Measurements from ENCODE around the gene TRAM2.

The TRAM2 gene

DNA sequence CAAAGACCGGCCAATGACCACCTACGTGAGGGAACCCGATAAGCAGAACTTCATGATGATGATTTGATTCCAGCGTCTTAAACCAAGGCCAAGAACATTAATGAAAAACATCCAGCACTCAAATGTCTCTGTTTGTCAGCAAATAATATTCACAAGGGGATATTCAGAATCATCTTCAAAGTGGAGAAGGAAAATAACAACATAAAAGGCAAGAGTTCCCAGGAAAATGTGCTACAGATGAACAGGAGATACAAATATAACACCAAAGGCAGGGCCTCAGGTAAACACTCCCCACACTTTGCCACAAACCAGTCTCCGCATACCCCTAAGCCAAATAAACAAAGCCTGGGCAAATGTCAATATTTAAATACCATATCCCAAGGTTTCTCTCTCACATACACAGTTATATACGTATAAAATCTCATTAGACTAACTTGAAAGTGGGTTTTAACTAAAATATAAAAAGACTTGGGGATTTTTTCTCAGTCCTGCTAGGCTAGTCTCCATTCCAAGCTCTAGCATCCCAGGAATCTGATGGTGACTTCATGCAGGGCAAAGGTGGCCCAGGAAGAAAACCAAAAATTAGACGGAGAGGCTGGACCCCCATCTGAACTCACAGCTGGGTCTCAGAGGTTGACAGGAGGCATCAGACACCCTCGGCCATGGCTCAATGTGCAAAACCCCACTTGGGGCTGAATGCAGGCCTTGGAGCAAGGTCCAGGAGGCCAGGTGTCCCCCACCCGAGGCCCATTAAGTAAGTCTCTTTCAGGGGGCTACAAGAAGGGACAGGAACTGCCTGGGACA is 32.1 kb downstream of the TRAM2 start:
- no peak for DNase-seq

DNA sequence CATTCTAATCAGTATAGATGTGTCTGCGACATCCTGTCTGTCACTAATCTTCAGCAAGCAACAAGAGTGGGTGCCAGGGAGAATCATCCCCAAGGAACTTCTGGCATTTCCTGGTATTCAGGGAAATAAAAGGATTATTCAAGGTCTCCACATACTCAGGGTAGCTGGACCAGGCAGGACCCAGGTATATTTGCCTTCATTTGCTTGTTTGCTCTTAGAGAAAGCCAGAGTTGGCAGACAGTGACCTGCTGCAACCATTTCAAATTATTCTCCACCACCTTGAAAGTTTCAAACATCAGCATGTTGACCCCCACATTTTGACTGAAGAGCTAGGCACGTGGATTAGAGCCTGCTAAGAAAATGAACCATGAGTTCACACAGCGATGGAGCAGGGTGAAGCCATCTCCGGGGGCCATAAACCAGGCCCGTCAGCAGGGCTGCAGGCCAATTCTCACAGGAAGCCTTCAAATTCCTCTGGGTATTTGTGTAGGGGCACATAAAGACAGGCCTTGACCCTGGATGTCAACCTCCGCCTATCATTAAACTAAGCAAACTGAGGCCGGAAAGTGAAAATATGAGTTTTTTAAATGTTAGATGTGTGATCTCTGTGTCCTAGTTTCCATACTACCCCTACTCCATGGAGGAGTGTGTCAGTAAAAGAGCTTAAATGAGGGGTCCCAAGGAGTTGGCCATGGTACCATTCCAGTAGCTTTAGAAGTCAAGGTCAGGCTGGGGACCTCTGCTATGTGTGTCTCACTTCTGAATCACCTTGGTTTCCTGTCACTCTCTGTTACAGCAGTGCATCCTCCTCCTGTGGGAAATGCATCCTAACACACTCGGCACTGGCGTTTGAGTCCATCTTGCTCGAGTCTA is 32.9 kb downstream of the TRAM2 start:
- no peak for DNase-seq

DNA sequence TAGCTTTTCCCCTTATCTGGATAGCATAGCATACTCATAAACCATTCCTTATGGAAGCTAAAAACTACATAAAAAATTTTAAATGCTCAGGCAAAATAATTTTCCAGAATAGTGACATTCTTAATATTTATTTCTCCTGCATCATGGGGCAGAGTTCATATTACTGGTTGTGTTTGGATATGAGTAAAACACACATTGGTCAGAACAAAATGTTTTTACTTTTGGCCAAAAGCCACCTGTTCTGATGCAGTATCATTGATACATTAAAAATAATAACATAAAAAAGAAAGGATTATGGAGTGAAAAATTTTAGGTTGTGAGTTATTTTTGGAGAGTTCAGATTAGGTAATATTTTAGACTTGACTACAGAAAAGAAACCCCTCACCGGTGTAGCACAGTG is 33.6 kb downstream of the TRAM2 start:
- DNase-seq = no peak

DNA sequence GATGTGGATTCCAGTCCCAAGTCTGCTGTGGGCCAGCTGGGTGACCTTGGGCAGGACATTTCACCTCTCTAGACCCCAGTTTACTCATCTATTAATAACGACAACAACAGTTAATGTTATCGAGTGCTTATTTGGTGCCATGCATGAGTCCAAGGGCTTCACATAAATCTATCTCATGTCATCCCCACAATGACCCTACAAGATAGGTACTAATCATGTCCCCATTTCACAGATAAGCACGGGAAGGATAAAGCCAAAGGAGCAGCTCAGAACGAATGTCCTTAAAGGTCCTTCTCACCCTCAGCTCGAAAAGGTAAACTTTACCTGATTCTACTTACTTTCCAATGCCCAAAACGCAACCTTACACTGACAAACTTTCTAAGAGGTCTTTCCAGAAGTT is 35.7 kb downstream of the TRAM2 start:
- no peak for DNase-seq

DNA sequence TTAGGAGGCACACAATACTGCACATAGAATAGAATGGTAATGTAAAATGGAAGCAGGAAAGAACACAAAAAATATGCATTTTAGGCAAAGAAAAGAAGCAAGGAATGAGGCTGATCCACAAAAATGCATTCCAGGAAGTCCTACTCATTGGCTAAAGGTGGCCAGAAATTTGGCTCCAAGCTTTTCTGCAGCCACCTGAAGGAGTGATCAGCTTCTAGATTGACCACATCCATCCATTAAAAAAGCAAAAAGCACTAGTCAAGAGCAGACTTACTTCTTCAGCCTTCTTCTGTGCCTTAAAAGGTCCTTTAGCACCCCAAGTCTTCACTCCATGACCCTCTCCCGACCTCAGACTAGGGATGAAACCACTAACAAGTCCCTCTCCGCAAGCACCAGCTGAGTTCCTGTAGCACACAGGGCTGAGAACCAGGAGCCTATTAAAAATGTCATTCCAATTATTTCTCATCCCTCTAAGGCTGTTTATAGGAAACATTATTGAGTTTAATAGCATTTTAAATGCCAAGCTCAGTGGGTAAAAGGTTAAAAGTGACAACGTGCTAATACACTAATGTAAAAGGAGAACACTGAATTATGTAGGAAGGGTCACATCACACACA is 36.5 kb downstream of the TRAM2 start:
- DNase-seq = no peak

DNA sequence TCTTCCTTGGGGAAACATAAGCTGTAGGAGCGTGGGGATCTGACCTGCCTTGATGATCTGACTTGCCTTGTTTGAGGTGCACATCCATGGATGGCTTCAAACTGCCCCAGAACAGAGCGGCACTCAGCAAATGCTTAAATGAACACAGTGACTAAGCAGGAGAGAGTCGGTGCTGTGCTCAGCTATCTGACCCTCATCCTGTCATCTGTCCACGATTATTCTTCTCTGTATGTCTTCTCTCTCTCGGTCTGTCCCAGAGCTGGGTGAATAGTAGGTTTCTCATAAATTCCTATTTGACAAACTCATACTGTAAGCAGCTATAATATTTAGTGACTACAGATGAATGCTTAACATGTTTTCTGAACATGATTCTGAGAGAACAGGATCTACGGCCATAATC is 37.3 kb downstream of the TRAM2 start:
- no peak for DNase-seq

DNA sequence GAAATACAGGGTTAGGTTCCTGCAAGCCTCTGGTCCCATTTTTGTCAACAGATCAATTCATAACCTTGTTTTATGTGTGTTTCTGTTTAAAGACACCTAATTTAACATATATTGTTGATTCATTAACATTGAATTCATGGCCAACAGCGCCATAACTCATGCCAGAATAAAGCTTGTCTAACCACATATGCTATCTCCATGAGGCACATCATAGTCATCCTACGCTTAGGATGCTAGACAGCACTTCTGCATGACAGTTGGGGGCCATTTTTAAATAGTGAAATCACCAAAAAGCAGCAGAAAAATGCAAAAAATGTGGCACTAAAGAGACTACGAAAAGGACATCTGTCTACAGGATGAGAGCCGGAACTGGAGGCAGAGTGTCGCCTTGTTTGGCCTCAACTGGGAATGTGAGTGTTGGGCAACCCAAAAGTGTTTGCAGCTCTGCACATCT is 37.9 kb downstream of the TRAM2 start:
- DNase-seq = no peak

DNA sequence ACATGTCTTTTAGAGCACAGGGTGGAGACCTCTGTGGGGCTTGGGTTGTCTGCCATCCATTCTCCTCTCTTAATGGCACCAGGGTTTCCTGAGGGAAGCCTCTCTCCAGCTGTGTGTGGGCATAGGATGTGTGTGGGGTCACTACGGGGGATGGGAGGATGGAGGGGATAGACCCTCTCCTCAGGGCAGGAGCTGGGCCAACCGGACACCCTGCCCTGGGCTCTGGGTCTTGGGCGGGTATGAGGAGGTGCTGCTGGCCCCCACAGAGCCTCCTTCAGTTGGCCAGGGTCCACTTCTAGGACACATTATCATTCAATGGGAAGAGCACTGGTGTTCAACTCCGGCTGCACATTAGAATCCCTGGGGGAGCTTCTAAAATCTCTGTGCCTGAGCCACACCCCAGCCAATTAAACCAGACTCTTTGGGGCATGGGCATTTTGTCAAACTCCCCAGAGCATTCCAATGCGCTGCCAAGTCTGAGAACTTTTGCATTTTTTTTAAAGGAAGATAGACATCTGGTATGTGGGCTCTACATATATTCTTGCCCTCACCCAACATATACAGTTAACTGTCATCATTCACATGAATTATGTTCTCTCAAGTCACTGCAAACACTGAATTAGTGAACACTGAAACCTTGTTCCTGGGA is 38.5 kb downstream of the TRAM2 start:
- no peak for DNase-seq

DNA sequence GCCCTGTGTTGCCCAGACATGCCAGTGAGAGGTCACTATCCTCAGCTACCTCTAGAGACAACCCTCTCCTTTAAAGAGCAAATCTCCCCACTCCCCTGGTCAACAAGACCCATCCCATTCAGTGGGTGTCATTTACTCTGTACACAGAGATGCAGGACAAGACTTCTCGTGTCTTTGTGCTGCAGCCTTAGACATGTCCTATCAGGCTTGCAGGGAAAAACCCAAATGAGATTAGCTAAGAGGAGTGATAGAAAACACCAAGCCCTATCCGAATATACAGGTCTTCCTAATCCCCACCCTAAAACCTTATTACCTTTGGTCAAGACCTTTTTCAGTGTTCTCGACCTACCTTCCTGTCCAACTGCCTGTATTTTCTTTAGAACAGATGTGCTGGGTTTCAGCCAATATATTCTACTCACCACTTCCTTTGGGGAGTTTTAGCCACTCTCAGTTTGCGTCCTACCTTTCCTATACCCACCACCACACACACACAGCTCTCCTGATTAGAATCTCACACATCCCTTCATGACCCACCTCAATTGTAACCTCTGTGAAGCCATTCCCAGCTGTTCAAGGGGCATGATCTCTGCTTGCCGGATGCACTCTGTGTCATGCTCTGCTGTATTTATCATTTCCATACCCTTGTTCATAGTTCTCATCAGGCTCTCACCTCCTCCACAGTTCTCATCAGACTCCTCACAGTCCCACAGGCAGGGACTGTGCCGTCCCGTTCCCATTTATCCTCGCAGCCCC is 39.7 kb downstream of the TRAM2 start:
- peak; percentile 68 for DNase-seq

DNA sequence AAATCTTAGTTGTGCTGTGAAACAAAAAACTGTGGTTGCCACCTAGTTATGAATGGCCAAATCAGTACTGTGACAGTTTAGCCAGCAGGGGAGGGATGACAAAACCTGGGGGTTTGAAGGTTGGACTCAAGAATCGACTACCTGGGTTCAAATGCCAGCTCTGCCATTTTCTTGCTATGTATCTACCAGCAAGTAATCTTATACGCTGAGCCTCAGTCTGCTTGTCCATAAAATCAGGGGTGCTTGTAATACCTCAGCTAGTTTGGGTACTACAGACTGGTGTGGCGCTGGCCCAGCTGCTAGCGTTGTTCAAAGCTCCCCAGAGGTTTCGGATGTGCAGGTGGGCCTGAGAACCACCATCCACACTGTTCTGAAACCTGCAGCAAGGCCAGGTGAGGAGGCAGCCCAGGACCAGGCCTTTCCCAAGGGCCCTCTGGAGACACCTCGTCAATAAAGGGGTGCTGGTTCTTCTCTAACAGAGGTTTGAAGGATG is 40.4 kb downstream of the TRAM2 start:
- no peak for DNase-seq

DNA sequence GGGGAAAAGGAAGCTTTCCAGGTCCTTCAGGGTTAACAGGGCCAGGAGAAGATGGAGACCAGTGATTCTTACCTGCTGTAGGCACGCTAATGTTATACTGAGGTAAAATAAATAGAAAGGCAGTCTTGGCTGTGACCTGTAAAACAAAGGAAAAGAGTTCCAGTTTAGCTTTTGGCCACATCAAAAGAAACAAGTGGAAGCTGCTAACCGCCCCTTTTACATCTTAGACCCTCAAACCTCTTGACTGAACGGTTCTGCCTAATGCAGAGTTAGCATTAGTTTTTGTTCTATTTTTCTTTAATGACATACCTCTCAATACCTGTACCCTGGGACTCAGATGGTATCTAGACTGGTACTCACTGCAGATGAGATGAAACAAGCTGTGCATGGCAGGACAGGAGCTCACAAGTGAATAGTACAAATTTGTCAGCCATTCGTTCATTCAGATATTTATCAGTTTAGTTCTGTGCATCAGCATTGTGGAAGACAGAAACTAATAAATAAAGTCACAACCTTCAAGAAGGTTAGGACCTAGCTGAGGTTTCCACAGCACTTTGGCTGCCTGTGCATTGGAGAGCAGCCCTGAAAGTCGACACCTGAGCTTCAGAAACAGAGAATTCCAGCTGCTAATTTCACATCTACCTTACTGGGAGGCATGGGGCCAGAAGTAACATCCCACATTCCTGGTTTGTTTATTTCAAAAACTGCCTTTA is 41.0 kb downstream of the TRAM2 start:
- no peak for DNase-seq

DNA sequence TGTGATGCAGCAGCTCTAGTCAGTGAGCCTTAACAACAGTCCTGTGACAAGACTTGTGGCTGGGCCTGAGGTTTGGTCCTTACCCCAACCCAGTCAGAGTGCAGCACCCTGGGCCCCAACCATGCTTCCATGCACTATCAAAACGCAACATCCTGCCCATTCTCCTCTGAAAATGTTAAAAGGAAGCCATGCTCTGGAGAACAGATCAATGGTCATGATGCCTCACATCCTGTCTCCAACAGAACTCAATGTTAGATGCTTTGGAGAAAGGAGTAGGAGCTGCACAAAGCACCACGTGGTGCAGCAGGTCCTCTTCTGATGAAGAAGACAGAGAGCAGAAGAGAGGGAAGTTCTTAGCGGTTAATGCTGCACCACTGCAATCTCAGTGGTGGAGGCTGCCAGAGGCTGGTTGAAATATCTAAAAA is 41.9 kb downstream of the TRAM2 start:
- DNase-seq = peak; percentile 76

DNA sequence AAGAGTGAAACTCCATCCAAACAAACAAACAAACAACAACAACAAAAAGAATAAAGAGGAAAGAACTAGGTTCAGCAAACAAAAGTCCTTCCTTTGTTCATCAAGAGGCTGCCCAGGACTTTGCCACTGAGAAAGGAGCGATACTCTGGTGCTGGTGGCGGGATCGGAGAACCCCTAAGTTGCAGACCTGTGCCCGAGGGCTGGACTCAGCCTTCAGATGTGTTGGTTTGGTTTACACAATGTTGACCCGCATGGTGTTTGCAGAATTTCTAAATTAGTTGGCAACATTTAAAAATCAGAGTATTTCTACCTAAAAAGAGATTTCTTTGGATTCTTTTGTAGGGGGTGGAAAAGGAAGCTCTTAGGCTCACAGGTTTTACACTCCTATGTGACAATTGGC is 42.5 kb downstream of the TRAM2 start:
- DNase-seq = no peak

DNA sequence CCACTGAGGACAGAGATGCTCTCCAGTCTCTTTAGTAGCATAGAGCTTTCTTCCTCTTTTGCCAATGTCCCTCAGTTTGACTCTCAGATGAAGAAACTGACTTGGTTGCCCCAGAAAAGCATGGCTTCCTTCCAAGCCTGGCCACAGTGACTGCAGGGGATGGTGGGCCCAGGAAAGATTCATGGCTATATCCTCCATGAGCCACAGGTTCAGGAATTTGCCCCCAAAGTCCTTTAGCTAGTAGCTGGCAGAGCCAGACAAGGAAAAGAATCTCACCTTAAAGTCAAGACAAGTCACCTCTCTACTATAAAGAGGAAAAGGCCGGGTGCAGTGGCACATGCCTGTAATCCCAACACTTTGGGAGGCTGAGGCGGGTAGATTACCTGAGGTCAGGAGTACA is 43.4 kb downstream of the TRAM2 start:
- DNase-seq = no peak

DNA sequence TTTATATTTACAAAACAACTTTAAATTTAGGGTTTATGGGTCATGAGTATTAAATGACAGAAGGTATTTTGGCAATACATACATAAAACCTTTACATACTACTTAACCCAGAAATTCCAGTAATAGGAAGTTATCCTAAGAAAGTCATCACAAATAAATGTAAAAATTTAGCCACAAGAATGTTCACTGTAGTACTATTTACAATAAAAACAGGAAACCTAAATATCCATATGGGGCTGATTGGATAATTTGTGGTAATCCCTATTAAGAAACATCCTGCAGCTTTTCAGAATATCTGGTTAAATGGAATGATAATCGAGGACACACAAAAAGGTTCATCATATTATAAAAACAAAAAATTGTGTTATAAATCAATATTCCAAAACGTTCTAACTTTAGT is 44.4 kb downstream of the TRAM2 start:
- DNase-seq = no peak

DNA sequence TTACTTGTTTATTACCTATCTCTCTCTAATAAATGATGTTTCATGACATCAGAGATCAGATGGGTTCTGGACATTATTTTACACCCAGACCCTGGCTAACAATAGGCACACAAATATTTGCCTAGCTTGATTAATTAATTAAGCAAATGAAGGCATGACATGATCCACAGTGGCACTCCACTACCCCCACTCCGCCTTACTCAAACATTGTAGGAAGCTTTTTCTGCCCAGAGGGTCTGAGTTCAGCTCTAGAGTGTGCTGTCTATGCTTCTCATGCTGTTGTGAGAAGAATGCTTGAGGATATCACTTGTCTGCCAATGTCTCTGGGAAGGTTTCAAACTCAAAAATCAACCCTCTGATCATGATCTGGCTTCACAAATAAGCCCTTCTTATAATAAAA is 45.0 kb downstream of the TRAM2 start:
- no peak for DNase-seq

DNA sequence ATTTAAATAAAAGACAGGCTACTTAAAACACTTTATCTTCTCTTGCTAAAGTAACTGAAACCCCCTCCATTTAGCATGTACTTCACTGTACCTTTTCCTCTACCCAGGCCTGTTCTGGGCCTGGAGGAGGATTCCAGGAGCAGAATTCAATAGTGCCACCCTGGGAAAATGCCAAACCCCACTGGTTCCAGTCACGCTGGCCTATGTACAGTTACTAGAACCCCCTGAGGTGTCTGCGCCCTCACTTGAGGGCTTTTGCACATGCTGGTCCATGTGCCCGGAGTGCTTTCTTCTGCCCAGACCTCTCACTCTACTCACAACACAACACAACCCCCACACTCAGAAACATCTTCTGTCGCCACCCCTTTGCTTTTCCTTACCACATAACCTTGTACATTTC is 45.5 kb downstream of the TRAM2 start:
- DNase-seq = no peak

DNA sequence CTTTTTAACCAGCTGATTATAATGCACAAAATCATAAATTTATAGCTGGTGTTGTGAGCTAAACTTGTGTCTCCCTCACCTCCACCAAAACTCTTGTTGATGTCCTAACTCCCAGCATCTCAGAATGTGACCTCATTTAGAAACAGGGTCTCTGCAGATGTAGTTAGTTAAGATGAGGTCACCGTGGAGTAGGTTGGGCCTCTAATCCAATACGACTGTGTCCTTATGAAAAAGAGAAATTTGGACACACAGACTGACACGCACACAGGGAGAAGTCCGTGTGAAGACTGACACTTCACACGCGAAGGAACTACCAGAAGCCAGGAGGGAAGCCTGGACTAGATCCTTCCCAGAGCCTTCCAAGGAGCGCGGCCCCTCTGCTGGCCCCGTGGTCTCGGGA is 46.5 kb downstream of the TRAM2 start:
- DNase-seq = no peak

DNA sequence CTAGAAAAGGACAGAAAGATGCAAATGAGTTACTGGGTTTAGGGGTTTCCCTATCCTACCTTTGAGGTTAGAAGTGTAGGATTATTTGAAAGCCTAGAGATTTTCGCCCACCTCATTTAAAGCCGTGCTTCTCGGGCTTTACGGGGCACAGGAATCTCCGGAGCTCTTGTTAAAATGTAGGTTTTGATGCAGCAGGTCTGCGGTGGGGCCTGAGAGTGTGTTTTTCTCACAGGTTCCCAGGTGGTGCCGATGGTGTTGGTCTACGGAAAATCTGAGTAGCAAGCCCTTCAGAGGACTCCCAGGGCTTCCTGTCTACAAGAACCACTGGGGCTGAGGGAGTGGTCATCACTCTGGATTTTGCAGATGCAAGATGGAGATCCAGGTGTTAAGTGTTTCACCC is 47.5 kb downstream of the TRAM2 start:
- DNase-seq = no peak

DNA sequence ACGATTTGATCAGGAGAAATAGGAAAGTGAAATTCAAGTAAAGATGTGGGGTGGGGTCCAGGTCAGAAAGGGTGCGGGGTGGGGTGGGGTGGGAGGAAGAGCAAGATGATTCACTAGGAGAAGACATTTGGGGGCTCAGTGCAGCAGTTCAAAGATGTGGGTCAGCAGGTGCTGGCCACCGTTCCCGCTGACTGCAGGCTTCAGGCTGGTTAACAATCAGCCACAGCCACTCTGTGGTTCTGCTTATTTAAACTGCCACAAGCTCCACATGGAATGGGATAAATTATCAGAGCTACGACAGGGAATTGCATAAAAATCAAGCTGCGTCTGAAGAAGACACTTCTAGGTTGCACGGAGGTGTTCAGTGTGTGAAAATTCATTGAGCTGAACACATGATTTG is 49.4 kb downstream of the TRAM2 start:
- DNase-seq = no peak

DNA sequence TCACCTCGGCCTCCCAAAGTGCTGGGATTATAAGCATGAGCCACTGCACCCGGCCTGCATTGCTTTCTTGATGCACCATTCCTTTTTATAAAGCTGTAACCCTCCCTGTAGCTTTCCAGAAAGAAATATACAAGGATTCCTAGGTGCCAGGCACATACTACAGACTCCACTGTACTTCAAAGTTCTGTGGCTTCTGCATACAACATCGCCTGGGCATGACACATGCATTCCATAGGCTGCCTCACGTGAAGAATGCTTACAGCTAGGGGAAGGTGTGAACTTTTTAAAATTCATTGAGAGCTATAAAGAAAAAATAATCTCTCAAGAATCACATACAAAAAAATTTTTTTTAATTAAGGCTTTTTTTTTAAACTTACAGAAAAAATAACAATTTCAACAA is 50.2 kb downstream of the TRAM2 start:
- DNase-seq = no peak

DNA sequence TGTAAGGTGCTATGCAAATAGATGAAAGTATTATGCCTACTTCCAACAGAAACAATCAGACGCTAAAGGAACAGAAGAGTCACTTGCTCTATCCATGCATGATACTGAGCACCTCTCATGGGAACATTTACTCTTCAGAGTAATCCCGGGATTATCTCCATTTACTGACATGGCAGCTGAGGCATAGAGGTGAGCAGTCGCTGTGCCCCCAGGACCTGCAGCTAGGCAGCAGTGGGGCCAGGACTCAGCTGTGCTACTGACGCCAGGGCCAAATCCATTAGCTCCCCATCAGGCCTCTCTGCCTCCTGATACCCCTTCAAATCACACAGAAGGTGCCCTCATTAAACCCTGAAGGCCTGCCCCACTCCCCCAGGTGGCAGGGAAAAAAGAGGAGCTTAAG is 51.9 kb downstream of the TRAM2 start:
- no peak for DNase-seq
